Erythroblast (primary cell): ENCODE measurements around the gene MARK3.

Experiments used
- GATA1 ChIP-seq: IDR thresholded peaks from 2 replicates; pipeline ENCODE4 v1.6.1; 2011; ENCODE audit warnings: low read depth, mild to moderate bottlenecking, control low read depth, low read length, moderate library complexity
- POLR2A ChIP-seq: IDR thresholded peaks from 2 replicates; pipeline ENCODE4 v1.6.1; 2011; ENCODE audit warnings: mild to moderate bottlenecking, low read length

GRCh38 chr14:103483600-103483999 lies 98.4 kb downstream of the MARK3 start:
- no peak for TF ChIP-seq POLR2A
- no peak for TF ChIP-seq GATA1
